CD4-positive, alpha-beta T cell treated with Interferon gamma for 1 hour (primary cell): ENCODE results near the gene USE1.

Experiments used
- DNase-seq: peaks from one replicate; pipeline ENCODE4 v3.0.0-alpha.2; 2020

The USE1 gene

GRCh38 chr19:17237747-17238706, 22.9 kb downstream of the USE1 start:
- DNase-seq, result no peak

GRCh38 chr19:17240062-17240752, 25.1 kb downstream of the USE1 start:
- no peak for DNase-seq

- DNase-seq, result no peak
Observed at GRCh38 chr19:17240826-17241399, 25.8 kb downstream of the USE1 start.

GRCh38 chr19:17242431-17243208, 27.5 kb downstream of the USE1 start:
- DNase-seq, result no peak

GRCh38 chr19:17243211-17243829, 28.2 kb downstream of the USE1 start:
- DNase-seq, result no peak

GRCh38 chr19:17243830-17244617, 28.9 kb downstream of the USE1 start:
- no peak for DNase-seq

- no peak for DNase-seq
Observed at GRCh38 chr19:17244618-17245534, 29.7 kb downstream of the USE1 start.

- DNase-seq, result no peak
Observed at GRCh38 chr19:17245535-17245984, 30.4 kb downstream of the USE1 start, which contains the start of gene NR2F6. Gene NR2F6, minus strand, starts transcription at chr19:17245919. Its CDS starts 699 bp downstream, at chr19:17245220.

GRCh38 chr19:17246681-17247425, 31.7 kb downstream of the USE1 start:
- no peak for DNase-seq

GRCh38 chr19:17248011-17248776, 33.0 kb downstream of the USE1 start:
- DNase-seq, result no peak

GRCh38 chr19:17249887-17250548, 34.9 kb downstream of the USE1 start:
- no peak for DNase-seq

GRCh38 chr19:17254636-17255035, 39.5 kb downstream of the USE1 start:
- DNase-seq, result no peak

GRCh38 chr19:17255150-17255621, 40.0 kb downstream of the USE1 start:
- DNase-seq, result no peak

- DNase-seq, result no peak
Observed at GRCh38 chr19:17256130-17256529, 41.0 kb downstream of the USE1 start.

- DNase-seq, result no peak
Observed at GRCh38 chr19:17259118-17259780, 44.1 kb downstream of the USE1 start.

- DNase-seq, result no peak
Observed at GRCh38 chr19:17259934-17260333, 44.8 kb downstream of the USE1 start.

GRCh38 chr19:17260842-17261325, 45.7 kb downstream of the USE1 start:
- peak; percentile 86 for DNase-seq
